Fibroblast of the conjunctiva (primary cell): ENCODE results near the gene FKBP1B.
"Not testable (repeated sequence)": the region's sequence is repeated elsewhere in the genome, so short reads cannot be mapped to it uniquely, and the experiment has no call there.

Experiments
- DNase-seq: peaks from one replicate; pipeline ENCODE4 v3.0.0-alpha.2; 2010; ENCODE audit warnings: low read depth

The FKBP1B gene

GRCh38 chr2:24022975-24023575 lies 26.5 kb upstream of the FKBP1B start:
- no peak for DNase-seq

GRCh38 chr2:24024018-24024417 lies 25.5 kb upstream of the FKBP1B start:
- DNase-seq = no peak

GRCh38 chr2:24024996-24025663 lies 24.4 kb upstream of the FKBP1B start:
- no peak for DNase-seq

GRCh38 chr2:24026233-24026632 lies 23.3 kb upstream of the FKBP1B start:
- DNase-seq = no peak

DNA sequence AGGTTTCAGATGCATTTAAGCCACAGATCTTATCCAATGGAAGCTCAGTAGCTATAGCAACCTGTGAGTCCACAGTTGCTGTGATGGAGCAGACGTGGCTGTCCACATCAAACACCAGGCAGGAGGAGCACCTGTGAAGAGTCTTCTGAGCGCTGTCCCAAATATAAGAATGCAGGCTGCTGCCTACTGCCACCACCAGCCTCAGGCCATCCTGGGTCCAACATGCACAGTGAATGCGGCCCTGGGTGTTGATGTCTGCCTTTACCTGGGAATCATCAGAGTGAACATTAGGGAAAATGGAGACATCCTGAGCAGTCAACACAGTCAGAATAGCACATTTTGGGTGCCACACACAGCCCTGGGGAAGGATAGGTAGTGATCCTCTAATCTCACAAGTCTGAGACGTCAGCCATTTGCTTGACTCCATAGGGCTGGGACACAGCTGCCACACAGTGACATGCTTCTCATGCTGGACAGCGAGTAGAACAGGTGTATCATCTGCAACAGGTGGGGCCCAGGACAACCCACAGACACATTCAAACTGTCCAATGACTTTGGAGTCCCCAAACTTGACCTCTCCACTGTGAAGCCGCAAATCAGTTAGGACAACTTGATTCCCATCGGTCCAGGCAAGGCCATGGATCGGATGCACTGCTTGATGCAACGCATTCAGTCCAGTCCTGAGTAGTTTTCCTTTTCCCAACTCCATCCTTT lies 10.6 kb upstream of the FKBP1B start:
- DNase-seq = no peak

DNA sequence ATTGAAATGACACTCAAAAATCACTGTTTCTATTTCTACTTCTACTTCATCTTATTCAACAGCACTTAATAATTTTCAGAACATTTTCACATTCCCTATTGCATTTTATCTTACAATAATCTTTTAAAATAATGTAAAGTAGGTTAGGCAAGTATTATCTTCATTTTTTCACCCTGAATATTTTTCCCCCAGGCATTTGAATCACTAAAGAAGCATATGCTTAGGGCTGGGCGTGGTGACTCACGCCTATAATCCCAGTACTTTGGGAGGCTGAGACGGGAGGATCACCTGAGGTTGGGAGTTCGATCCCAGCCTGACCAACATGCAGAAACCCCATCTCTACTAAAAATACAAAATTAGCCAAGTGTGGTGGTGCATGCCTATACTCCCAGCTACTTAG lies 9.0 kb upstream of the FKBP1B start:
- no peak for DNase-seq

- not testable (repeated sequence) for DNase-seq
Measured at GRCh38 chr2:24043133-24043532, 6.4 kb upstream of the FKBP1B start.

GRCh38 chr2:24045511-24046508 lies 3.7 kb upstream of the FKBP1B start:
- DNase-seq = no peak

DNA sequence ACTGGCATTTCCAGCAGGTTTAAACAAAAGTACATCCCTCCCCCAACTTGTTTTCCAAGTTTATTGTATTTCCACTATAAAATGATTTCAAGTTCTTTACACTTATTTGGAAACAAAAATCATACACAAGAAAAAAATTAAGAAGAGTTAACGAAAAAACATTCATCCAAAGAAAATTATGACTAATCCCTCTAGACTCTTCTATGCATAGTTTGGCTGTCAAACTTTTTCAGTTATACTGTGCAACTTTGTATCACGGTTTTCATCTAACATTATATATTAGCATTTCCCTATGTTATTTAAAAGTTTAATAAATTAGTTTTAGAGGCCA lies 3.0 kb upstream of the FKBP1B start:
- DNase-seq = no peak

DNA sequence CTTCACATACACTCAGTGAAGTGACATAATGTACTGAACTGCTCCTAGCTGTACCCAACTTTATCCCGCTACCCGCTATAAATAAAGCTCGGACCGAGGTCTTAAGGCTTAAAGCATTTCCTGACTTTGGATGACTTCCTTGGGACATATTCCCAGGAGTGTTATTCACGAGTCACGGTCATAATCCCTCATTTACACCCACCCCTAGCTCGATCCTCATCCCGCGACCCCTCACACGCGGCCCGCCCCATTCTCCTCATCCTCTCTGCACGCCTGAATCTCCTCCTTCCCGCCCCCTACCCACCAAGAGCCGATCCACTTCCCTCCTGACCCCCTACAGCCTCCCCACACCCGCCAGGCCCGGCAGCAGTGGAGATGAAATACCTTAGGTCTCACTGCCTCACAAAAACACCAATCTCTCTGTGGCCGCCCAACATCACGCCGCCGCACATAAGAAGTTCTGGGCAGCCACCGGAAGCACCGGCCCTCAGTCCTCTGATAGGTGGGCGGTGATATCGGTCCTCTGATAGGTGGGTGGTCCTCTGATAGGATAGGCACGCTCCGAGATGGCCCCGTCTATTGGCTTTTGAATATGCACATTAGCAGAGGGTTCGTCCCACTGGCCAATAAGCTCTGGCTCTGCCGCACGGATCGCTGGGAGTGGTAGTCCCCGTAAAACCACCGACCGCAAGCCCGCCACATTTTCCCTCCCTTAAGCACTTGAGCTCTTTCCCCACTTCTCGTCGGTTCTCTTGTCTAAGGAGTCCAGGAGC lies 2.4 kb upstream of the FKBP1B start, which contains the start of gene WDCP:
Gene WDCP, minus strand, starts transcription at position 462 of the 773 bp plus-strand sequence. CDS start 7,897 bp downstream, outside the sequence.
- DNase-seq = peak; percentile 98

DNA sequence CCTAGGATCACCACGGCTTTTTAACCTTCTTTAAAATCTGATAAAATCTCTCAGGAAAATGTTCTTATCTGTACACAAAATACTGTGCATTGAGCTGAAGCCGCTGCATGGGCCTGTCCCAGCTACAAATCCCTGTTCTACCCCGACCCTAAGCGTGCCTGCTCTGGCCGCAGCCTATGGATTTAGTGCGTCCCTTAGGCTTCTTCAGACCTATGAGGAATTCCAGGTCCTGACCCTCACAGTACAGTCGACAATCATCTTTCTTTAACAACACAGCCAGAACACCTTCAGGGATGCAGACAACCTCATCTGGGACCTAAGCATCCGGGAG lies 1.9 kb upstream of the FKBP1B start:
- no peak for DNase-seq

GRCh38 chr2:24048769-24049484 lies 614 bp upstream of the FKBP1B start:
- no peak for DNase-seq

- DNase-seq = no peak
Measured at GRCh38 chr2:24050041-24050979, 769 bp downstream of the FKBP1B start.

GRCh38 chr2:24051833-24052232 lies 2.3 kb downstream of the FKBP1B start:
- no peak for DNase-seq

DNA sequence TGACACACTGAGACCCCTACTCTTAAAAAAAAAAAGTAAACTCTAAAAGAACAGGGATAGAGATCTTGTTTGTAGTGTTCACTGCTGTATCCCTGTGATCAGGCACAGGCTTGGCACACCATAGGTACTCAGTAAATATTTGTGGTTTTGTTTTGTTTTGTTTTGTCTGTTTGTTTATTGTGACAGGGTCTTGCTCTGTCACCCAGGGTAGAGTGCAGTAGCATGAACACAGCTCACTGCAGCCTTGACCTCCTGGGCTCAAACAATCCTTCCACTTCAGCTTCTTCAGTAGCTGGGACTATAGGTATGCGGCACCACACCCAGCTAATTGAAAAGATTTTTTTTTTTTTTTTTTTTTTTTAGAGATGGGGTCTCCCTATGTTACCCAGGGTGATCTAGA lies 3.4 kb downstream of the FKBP1B start:
- no peak for DNase-seq

- DNase-seq = no peak
Measured at GRCh38 chr2:24054366-24055010, 4.9 kb downstream of the FKBP1B start.

DNA sequence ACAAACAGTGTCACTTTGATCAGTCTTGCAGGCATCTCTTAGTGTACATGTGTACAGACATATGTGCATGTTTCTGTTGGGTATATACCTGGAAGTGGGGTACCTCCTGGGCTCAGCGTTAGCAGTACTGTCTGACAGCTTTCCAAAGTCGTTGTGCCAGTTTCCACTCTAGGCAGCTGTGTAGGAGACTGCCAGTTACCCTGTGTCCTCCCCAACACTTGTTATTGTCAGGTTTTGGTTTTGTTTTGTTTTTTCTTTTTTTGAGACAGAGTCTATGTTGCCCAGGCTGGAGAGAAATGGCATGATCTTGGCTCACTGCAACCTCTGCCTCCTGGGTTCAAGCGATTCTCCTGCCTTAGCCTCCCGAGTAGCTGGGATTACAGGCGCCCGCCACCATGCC lies 6.2 kb downstream of the FKBP1B start:
- DNase-seq = no peak

- no peak for DNase-seq
Measured at GRCh38 chr2:24058564-24059271, 9.2 kb downstream of the FKBP1B start.

GRCh38 chr2:24065341-24065740 lies 15.8 kb downstream of the FKBP1B start:
- no peak for DNase-seq
